ENCODE measurements around the gene FBXO24. TPM values are rescaled to one million over a fixed set of nuclear protein-coding genes. Genes with fewer than 3 reads are reported as not detected.
A peak's percentile ranks its signal among the peaks of the same experiment; 100 is the strongest.

The FBXO24 gene
- total and polyA plus RNA-seq, 7 donors: 0.13 to 1.1 (median 0.30) TPM

DNA sequence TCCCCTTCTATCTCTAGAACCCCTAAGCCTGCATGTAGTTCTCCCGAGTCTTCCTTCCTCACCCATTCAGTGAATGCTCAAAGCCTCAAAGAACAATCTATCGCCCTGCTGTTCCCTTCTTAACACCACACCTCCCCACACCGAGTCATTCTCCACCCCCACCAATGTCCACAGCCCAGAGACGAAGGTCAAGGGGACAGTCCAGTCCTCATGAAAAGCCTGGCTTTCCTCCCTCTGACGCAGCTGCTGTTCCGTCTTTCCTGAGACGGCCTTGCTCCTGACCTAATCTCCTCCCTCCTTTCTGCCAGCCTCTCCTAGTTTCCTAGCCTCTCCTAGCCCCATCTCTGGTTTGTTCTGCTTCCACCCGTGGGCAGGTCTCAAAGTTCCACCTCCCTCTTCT is 35.4 kb downstream of the FBXO24 start:
- WGBS, 3 donors: 73 to 74% (median 74%) methylated on average over 8 of the region's 8 CpGs
- DNase-seq (no peak), ATAC-seq (no peak)
- intact Hi-C loops (cut with DNase I): no loop called here
- Histone ChIP-seq H3K4me3 (no peak overlapping the region), H3K36me3 (ENCODE audit: insufficient read depth in 1 of 2, low read depth in 1 of 2) (no peaks in the 10 kb centered on the region), H3K9me3 (no peaks in the 10 kb centered on the region), H3K27ac (no peak overlapping the region), H3K4me1 (peaks cover 3% of the 10 kb centered on the region), H3K27me3 (ENCODE audit: insufficient read depth in 3 of 3, low read length in 2 of 3) (no peaks in the 10 kb centered on the region)
- TF ChIP-seq, protein P1, sequence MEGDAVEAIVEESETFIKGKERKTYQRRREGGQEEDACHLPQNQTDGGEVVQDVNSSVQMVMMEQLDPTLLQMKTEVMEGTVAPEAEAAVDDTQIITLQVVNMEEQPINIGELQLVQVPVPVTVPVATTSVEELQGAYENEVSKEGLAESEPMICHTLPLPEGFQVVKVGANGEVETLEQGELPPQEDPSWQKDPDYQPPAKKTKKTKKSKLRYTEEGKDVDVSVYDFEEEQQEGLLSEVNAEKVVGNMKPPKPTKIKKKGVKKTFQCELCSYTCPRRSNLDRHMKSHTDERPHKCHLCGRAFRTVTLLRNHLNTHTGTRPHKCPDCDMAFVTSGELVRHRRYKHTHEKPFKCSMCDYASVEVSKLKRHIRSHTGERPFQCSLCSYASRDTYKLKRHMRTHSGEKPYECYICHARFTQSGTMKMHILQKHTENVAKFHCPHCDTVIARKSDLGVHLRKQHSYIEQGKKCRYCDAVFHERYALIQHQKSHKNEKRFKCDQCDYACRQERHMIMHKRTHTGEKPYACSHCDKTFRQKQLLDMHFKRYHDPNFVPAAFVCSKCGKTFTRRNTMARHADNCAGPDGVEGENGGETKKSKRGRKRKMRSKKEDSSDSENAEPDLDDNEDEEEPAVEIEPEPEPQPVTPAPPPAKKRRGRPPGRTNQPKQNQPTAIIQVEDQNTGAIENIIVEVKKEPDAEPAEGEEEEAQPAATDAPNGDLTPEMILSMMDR (IDR thresholded peaks at IDR 0.05): no peak

DNA sequence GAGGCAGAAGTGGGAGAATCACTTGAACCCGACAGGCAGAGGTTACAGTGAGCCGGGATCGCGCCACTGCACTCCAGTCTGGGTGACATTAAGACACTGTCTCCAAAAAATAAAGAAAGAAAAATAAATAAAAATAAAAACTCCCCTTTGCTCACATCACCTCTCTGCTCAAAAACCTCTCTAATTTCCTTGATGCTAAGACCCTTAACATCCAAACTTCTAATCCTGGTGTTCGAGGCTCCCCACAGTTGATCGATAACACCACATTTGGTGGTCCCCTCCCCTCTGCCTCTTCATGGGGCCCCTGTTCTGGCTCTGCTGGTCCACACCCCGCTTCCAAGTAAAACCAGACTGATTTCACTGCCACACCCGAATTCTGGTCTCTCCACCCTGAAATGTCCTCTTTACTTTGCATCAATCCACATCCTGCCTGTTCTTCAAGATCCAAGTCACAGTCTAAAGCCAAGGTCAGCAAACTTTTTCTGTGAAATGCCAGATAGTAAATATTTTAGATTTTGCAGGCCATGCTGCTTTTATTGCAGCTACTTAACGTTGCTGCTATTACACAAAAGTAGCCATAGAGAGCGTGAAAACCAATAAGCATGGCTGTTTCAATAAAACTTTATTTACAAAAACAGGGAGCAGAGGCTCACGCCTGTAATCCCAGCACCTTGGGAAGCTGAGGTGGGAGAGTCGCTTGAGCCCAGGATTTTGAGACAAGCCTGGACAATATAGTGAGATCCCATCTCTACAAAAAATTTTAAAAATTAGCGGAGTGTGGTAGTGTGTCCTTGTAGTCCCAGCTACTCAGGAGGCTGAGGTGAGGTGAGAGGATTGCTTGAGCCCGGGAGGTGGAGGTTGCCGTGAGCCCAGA is 38.1 kb downstream of the FBXO24 start:
- TF ChIP-seq, protein P1 (IDR thresholded peaks at IDR 0.05): no peak
- intact Hi-C loops (cut with DNase I): no loop called here
- no peak for ATAC-seq

DNA sequence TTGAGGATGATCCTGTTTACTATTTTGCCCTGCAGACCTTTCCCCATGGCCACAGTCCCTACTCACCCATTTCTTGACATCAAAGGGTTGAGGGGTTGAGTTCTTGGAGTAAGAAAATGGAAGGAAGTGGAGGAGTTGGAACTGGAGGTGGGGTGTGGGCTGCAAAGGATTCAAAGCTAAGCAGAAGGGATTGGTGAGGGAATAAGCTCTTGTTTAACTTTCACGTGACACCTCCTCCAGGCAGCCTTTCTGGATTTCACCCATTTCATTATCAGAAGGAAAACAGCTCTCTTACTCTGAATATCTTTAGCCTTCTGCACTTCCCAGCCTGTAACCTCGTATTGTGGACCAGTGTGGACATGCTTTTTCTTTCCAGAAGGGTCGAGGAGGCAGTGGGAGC is 39.9 kb downstream of the FBXO24 start:
- no peaks in the 10 kb centered on the region for H3K36me3 ChIP-seq (ENCODE audit: insufficient read depth in 1 of 2, low read depth in 1 of 2)
- no peak for ATAC-seq
- no peaks in the 10 kb centered on the region for H3K9me3 ChIP-seq
- H3K4me1 ChIP-seq: peaks cover 8% of the 10 kb centered on the region
- H3K4me3 ChIP-seq: peak overlapping the region; percentile 49
- TF ChIP-seq, protein P1 (IDR thresholded peaks at IDR 0.05): no peak
- H3K27me3 ChIP-seq (ENCODE audit: insufficient read depth in 3 of 3, low read length in 2 of 3): peaks cover 0 to 9% (median 1%) of the 10 kb centered on the region in 3 donors
- intact Hi-C loops (cut with DNase I): loop anchor here in 1 of 2 donors (5.0 kb wide), 1 partner anchor 46 kb away; the partner anchor contains the start of gene GNB2
- no peak overlapping the region for H3K27ac ChIP-seq
- DNase-seq: no peak
- WGBS, 3 donors: 12 to 27% (median 22%) methylated on average over 3 of the region's 3 CpGs

More for the DNA sequence above, 38.1 kb downstream of the FBXO24 start:
- 81 to 88% (median 82%) methylated on average over 15 of the region's 15 CpGs for WGBS, 3 donors
- Histone ChIP-seq H3K4me1 (peaks cover 8% of the 10 kb centered on the region), H3K27ac (no peak overlapping the region), H3K27me3 (ENCODE audit: insufficient read depth in 3 of 3, low read length in 2 of 3) (peaks cover 0 to 9% (median 0%) of the 10 kb centered on the region in 3 donors), H3K9me3 (no peaks in the 10 kb centered on the region), H3K36me3 (ENCODE audit: insufficient read depth in 1 of 2, low read depth in 1 of 2) (no peaks in the 10 kb centered on the region), H3K4me3 (no peak overlapping the region)
- DNase-seq: no peak

DNA sequence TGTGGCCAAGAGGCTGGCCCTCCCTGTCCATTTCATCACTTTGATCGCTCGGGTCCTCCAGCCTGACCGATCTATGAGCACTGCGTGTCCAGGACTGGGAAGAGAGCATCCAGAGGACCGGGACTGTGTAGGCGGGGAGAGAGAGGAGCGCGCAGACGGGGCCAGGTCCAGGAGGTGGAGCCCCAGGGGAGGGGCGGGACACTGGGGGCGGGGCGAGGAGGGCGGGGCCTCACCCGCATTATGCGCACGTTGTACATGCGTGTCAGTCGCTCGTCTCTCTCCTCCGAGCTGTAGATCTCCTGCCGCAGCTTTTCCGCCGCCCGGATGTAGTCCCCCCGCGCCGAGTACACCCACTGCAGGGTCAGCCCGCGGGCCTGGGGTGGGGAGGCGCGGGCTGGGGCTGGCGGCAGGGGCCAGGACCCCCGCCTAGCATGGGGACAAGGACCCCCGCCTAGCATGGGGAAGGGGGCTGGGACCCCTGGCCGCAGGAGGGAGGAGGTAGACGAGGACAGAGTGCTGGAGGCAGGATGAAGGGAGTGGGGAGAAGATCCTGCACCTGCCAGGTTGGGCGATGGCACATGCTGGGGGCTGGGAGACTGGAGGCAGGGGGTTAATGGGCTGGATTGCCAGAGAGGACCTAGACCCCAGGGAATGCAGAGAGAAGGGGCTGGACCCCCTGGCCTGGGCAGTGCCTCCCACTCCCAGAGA is 40.6 kb downstream of the FBXO24 start:
- DNase-seq (peak; percentile 82 to 84), ATAC-seq (peak; percentile 91 to 97 (median 94))
- H3K36me3 ChIP-seq (ENCODE audit: insufficient read depth in 1 of 2, low read depth in 1 of 2): no peaks in the 10 kb centered on the region
- H3K27ac ChIP-seq: no peak overlapping the region
- intact Hi-C loops (cut with DNase I): loop anchor here in 1 of 2 donors (5.0 kb wide), 1 partner anchor 46 kb away; the partner anchor contains the start of gene GNB2
- TF ChIP-seq, protein P1 (IDR thresholded peaks at IDR 0.05): no peak
- peaks cover 0 to 9% (median 2%) of the 10 kb centered on the region in 3 donors for H3K27me3 ChIP-seq (ENCODE audit: insufficient read depth in 3 of 3, low read length in 2 of 3)
- H3K4me3 ChIP-seq: peak overlapping the region; percentile 49
- no peaks in the 10 kb centered on the region for H3K9me3 ChIP-seq
- H3K4me1 ChIP-seq: peaks cover 8% of the 10 kb centered on the region
- 4 to 5% (median 5%) methylated on average over 32 to 37 of the region's 37 CpGs for WGBS, 3 donors
